Measurements from ENCODE around the gene CDK11B.

DNA sequence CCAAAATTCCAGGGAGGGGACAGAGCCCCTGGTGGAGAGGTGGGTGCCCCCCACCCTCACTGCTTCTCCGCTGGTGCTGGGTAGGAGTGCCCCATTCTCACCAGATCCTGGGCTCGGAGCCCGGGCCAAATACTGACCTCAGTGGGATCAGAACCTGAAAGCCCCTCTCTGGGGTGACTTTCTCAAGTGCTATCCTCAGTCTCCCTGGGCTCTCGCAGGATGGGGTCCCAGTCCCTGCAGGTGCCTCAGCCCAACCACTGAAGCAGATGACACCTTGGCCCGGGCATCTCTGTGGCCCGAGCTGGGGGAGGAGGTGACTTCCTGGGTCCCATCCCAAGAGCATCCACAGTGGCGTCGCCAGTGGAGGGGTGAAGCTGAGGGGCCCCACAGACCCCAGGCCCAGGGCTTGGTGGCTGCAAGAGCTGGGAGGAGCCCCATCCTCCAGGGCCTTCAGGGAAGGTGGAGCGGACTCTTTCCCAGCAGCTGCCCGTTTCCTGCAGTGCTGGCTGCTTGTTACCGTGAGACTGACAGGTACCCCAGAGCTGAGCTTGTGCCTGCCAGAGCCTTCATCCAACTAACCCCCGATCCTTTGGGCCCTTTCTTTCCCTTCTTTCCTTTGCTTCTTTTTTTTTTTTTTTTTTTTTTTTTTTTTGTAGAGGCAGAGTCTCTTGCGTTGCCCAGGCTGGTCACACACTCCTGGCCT, 55.0 kb downstream of the CDK11B start:
- TF ChIP-seq CTCF (conservative IDR thresholded peaks at IDR 0.05; ENCODE audit: low read depth in 2 of 2) (no peak), POLR2AphosphoS5 (IDR thresholded peaks at IDR 0.05; ENCODE audit: low read depth) (no peak), STAT1 (IDR thresholded peaks at IDR 0.05; ENCODE audit: unreplicated experiment) (no peak), EZH2 (IDR thresholded peaks at IDR 0.05; ENCODE audit: low read depth, unreplicated experiment) (no peak), EZH2phosphoT487 (IDR thresholded peaks at IDR 0.05; ENCODE audit: unreplicated experiment) (no peak), ZNF331 (CRISPR knock-in tag; IDR thresholded peaks at IDR 0.05; ENCODE audit: low read depth) (no peak), REST (IDR thresholded peaks at IDR 0.05; ENCODE audit: unreplicated experiment) (no peak), JUNB (IDR thresholded peaks at IDR 0.05; ENCODE audit: unreplicated experiment) (no peak), CREB1 (CRISPR knock-in tag; IDR thresholded peaks at IDR 0.05; ENCODE audit: low read depth) (no peak), ZNF114 (CRISPR knock-in tag; IDR thresholded peaks at IDR 0.05) (no peak), ZNF462 (CRISPR knock-in tag; IDR thresholded peaks at IDR 0.05) (no peak), NANOG (IDR thresholded peaks at IDR 0.05; ENCODE audit: borderline replicate concordance) (no peak)
- TF ChIP-seq, protein P1, sequence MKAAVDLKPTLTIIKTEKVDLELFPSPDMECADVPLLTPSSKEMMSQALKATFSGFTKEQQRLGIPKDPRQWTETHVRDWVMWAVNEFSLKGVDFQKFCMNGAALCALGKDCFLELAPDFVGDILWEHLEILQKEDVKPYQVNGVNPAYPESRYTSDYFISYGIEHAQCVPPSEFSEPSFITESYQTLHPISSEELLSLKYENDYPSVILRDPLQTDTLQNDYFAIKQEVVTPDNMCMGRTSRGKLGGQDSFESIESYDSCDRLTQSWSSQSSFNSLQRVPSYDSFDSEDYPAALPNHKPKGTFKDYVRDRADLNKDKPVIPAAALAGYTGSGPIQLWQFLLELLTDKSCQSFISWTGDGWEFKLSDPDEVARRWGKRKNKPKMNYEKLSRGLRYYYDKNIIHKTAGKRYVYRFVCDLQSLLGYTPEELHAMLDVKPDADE (IDR thresholded peaks at IDR 0.05) = no peak
